Osteocyte (in vitro differentiated cells): ENCODE results near the gene PRMT9. TPM values are rescaled to one million over a fixed set of nuclear protein-coding genes. Genes with fewer than 3 reads are reported as not detected.

Experiments used
- DNase-seq: peaks from one replicate; pipeline ENCODE4 v3.0.0; 2021; ENCODE audit warnings: mixed read lengths; ENCODE audit not compliant: unreplicated experiment; ENCODE audit errors: extremely low spot score
- H3K27ac Mint-ChIP-seq: one replicate; pipeline ENCODE4 v1.8.0; 2021; ENCODE audit warnings: mild to moderate bottlenecking, mixed read lengths; ENCODE audit not compliant: unreplicated experiment
- H3K27me3 Mint-ChIP-seq: one replicate; pipeline ENCODE4 v1.8.0; 2021; ENCODE audit warnings: mixed read lengths; ENCODE audit not compliant: unreplicated experiment
- H3K36me3 Mint-ChIP-seq: one replicate; pipeline ENCODE4 v1.8.0; 2021; ENCODE audit warnings: mixed read lengths; ENCODE audit not compliant: unreplicated experiment
- H3K4me1 Mint-ChIP-seq: one replicate; pipeline ENCODE4 v1.8.0; 2021; ENCODE audit warnings: mixed read lengths; ENCODE audit not compliant: unreplicated experiment
- H3K4me3 Mint-ChIP-seq: one replicate; pipeline ENCODE4 v1.8.0; 2021; ENCODE audit warnings: mild to moderate bottlenecking, moderate library complexity, mixed read lengths; ENCODE audit not compliant: unreplicated experiment
- H3K9me3 Mint-ChIP-seq: one replicate; pipeline ENCODE4 v1.8.0; 2021; ENCODE audit warnings: mixed read lengths; ENCODE audit not compliant: unreplicated experiment
- total RNA-seq: library from RNA; stranded (reverse); gene quantifications from 2 replicates; pipeline ENCODE4 v1.2.1, GENCODE V29; 2021
- TF ChIP-seq, protein P1 (sequence below): fragments of 200-600 bp; sonication (generic); IDR thresholded peaks from 2 replicates; pipeline ENCODE4 v1.5.0; 2021; ENCODE audit warnings: antibody characterized with exemption, mild to moderate bottlenecking, moderate library complexity

PRMT9 gene
- total RNA-seq, 1 donor from 2014 or later, result 9.6 TPM

DNA sequence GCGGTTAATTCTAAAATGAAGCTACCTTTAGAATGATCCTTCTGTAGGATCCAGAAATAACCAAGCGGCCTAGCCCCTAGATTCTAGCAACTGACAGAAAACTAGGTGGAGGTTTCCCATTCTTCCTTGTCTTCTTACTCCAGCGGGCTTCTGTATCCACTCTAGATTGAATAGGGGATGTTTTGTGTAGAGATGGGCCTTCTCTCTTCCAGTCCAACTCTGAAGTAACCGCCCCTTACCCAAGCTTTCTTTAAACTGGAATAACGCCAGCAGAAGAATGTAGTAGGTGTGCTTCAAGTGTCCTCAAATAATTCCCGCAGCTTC lies 67.2 kb downstream of the PRMT9 start:
- Mint-ChIP-seq H3K36me3 (peaks cover 15% of the 10 kb centered on the region), H3K27ac (peak overlapping the region; percentile 98), H3K4me1 (peaks cover 42% of the 10 kb centered on the region), H3K27me3 (peaks cover 19% of the 10 kb centered on the region), H3K4me3 (peak overlapping the region; percentile 100), H3K9me3 (no peaks in the 10 kb centered on the region)
- TF ChIP-seq, protein P1, sequence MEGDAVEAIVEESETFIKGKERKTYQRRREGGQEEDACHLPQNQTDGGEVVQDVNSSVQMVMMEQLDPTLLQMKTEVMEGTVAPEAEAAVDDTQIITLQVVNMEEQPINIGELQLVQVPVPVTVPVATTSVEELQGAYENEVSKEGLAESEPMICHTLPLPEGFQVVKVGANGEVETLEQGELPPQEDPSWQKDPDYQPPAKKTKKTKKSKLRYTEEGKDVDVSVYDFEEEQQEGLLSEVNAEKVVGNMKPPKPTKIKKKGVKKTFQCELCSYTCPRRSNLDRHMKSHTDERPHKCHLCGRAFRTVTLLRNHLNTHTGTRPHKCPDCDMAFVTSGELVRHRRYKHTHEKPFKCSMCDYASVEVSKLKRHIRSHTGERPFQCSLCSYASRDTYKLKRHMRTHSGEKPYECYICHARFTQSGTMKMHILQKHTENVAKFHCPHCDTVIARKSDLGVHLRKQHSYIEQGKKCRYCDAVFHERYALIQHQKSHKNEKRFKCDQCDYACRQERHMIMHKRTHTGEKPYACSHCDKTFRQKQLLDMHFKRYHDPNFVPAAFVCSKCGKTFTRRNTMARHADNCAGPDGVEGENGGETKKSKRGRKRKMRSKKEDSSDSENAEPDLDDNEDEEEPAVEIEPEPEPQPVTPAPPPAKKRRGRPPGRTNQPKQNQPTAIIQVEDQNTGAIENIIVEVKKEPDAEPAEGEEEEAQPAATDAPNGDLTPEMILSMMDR, result no peak
- no peak for DNase-seq

DNA sequence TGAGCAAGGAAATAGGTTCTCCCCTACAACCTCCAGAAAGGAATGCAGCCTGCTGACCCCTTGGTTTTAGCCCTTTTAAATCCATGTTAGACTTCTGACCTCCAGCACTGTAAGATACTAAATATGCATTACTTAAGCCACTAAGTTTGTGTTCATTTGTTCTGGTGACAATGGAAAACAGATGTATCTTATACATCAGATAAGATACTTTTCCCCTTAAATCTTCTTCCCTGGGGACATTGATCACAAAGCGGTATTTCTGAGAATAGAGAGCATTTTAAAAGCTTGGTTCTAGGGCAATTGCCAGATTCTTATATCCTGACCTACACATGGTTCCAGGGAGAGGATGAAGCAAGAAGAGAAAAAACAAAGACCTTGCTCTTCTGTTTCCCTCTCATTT lies 73.3 kb downstream of the PRMT9 start:
- DNase-seq, result no peak
- H3K36me3 Mint-ChIP-seq, result no peaks in the 10 kb centered on the region
- TF ChIP-seq, protein P1, result no peak
- no peak overlapping the region for H3K4me3 Mint-ChIP-seq
- peaks cover 2% of the 10 kb centered on the region for H3K4me1 Mint-ChIP-seq
- H3K9me3 Mint-ChIP-seq, result no peaks in the 10 kb centered on the region
- H3K27ac Mint-ChIP-seq, result no peak overlapping the region
- H3K27me3 Mint-ChIP-seq, result peaks cover 24% of the 10 kb centered on the region

- Mint-ChIP-seq H3K9me3 (no peaks in the 10 kb centered on the region), H3K27me3 (peaks cover 13% of the 10 kb centered on the region)
- TF ChIP-seq, protein P1, result no peak
Observed at GRCh38 chr4:147607471-147607870, 76.5 kb downstream of the PRMT9 start.

GRCh38 chr4:147605499-147605898 lies 78.5 kb downstream of the PRMT9 start:
- H3K4me1 Mint-ChIP-seq, result no peaks in the 10 kb centered on the region
- DNase-seq, result no peak
- peaks cover 6% of the 10 kb centered on the region for H3K27me3 Mint-ChIP-seq
- no peak overlapping the region for H3K4me3 Mint-ChIP-seq
- H3K9me3 Mint-ChIP-seq, result no peaks in the 10 kb centered on the region
- H3K36me3 Mint-ChIP-seq, result no peaks in the 10 kb centered on the region
- TF ChIP-seq, protein P1, result no peak
- H3K27ac Mint-ChIP-seq, result no peak overlapping the region

More at GRCh38 chr4:147607471-147607870, 76.5 kb downstream of the PRMT9 start:
- Mint-ChIP-seq H3K36me3 (no peaks in the 10 kb centered on the region), H3K4me1 (peaks cover 2% of the 10 kb centered on the region), H3K27ac (no peak overlapping the region), H3K4me3 (no peak overlapping the region)
- DNase-seq, result no peak

- H3K27me3 Mint-ChIP-seq, result no peaks in the 10 kb centered on the region
- H3K4me3 Mint-ChIP-seq, result no peak overlapping the region
- no peak overlapping the region for H3K27ac Mint-ChIP-seq
- H3K4me1 Mint-ChIP-seq, result peaks cover 20% of the 10 kb centered on the region
- no peaks in the 10 kb centered on the region for H3K9me3 Mint-ChIP-seq
- no peak for DNase-seq
- no peaks in the 10 kb centered on the region for H3K36me3 Mint-ChIP-seq
- TF ChIP-seq, protein P1, result no peak
Observed at GRCh38 chr4:147599769-147600168, 84.2 kb downstream of the PRMT9 start.
